Measurements from ENCODE around the gene BICDL1.

Gene BICDL1

GRCh38 chr12:120096671-120097202 is 107.7 kb downstream of the BICDL1 start (continued):
- no peak for TF ChIP-seq PRDM2 (tag by site-specific recombination; IDR thresholded peaks at IDR 0.05; ENCODE audit: borderline replicate concordance)
- TF ChIP-seq SP7 (tag by site-specific recombination; IDR thresholded peaks at IDR 0.05) = no peak
- no peak for TF ChIP-seq HOXD13 (CRISPR knock-in tag; IDR thresholded peaks at IDR 0.05; ENCODE audit: borderline replicate concordance)
- no peak for TF ChIP-seq ZNF174 (tag by site-specific recombination; IDR thresholded peaks at IDR 0.05)
- no peak for TF ChIP-seq ZNF501 (tag by site-specific recombination; IDR thresholded peaks at IDR 0.05)
- no peak for TF ChIP-seq ZSCAN5A (tag by site-specific recombination; IDR thresholded peaks at IDR 0.05)
- TF ChIP-seq ZSCAN23 (tag by site-specific recombination; IDR thresholded peaks at IDR 0.05) = no peak
- no peak for TF ChIP-seq ZSCAN30 (tag by site-specific recombination; IDR thresholded peaks at IDR 0.05)

GRCh38 chr12:120098756-120099470 is 109.9 kb downstream of the BICDL1 start:
- Histone ChIP-seq H3K4me1 (ENCODE audit: control insufficient read depth, insufficient read depth, low read length) (0 out of 2 replicates have a peak, but pooled peaks cover 2% of the 10 kb centered on the region), H3K9me3 (ENCODE audit: control insufficient read depth, insufficient read depth, low read depth, low read length) (no peaks in the 10 kb centered on the region), H3K4me3 (ENCODE audit: low read depth, low read length) (no peak overlapping the region), H3K36me3 (ENCODE audit: control insufficient read depth in 2 of 2, insufficient read depth in 1 of 2, low read length in 2 of 2) (peaks cover 0 to 81% of the 10 kb centered on the region in 2 experiments; a peak in 2 of 3 replicates), H3K27ac (ENCODE audit: extremely low read depth, low read depth, low read length) (no peak overlapping the region)
- POLR2A ChIA-PET = no interaction called here
- CTCF ChIA-PET = no interaction called here
- TF ChIP-seq ZNF670 (tag by site-specific recombination; IDR thresholded peaks at IDR 0.05; ENCODE audit: low read depth) = no peak
- no peak for TF ChIP-seq WT1 (tag by site-specific recombination; IDR thresholded peaks at IDR 0.05)
- TF ChIP-seq PATZ1 (tag by site-specific recombination; IDR thresholded peaks at IDR 0.05) = no peak
- TF ChIP-seq ZFP37 (tag by site-specific recombination; IDR thresholded peaks at IDR 0.05) = no peak

GRCh38 chr12:120099738-120100137 is 110.7 kb downstream of the BICDL1 start:
- no peak overlapping the region for H3K27ac ChIP-seq (ENCODE audit: extremely low read depth, low read depth, low read length)
- H3K9me3 ChIP-seq (ENCODE audit: control insufficient read depth, insufficient read depth, low read depth, low read length) = no peaks in the 10 kb centered on the region
- CTCF ChIA-PET = interaction anchor here (0.6 to 2.3 kb wide), 2 partner anchors 12 to 16 kb away, joined by 3 to 5 read pairs; no protein-coding TSS in a partner anchor
- peaks cover 0 to 84% of the 10 kb centered on the region in 2 experiments; a peak in 2 of 3 replicates for H3K36me3 ChIP-seq (ENCODE audit: control insufficient read depth in 2 of 2, insufficient read depth in 1 of 2, low read length in 2 of 2)
- no peak for TF ChIP-seq ZNF571 (tag by site-specific recombination; IDR thresholded peaks at IDR 0.05)
- POLR2A ChIA-PET = no interaction called here
- no peak overlapping the region for H3K4me3 ChIP-seq (ENCODE audit: low read depth, low read length)
- H3K4me1 ChIP-seq (ENCODE audit: control insufficient read depth, insufficient read depth, low read length) = no peaks in the 10 kb centered on the region
